GM21825 (cell line): ENCODE data around the gene ZNRF3.
"Not testable (repeated sequence)": the region's sequence is repeated elsewhere in the genome, so short reads cannot be mapped to it uniquely, and the experiment has no call there.

Source experiments
- ATAC-seq: cut with Tn5 transposase; IDR thresholded peaks from one replicate; pipeline ENCODE4 v1.9.1; 2021; ENCODE audit warnings: mild to moderate bottlenecking, moderate library complexity; ENCODE audit not compliant: unreplicated experiment

Gene ZNRF3

GRCh38 chr22:29079218-29079901 is 196.0 kb downstream of the ZNRF3 start:
- ATAC-seq, result no peak

GRCh38 chr22:29080106-29080975 is 197.0 kb downstream of the ZNRF3 start:
- no peak for ATAC-seq

- ATAC-seq, result no peak
Measured at GRCh38 chr22:29081517-29082236, 198.3 kb downstream of the ZNRF3 start.

GRCh38 chr22:29082826-29083545 is 199.6 kb downstream of the ZNRF3 start:
- ATAC-seq, result no peak

GRCh38 chr22:29083576-29083932 is 200.2 kb downstream of the ZNRF3 start:
- ATAC-seq, result not testable (repeated sequence)

GRCh38 chr22:29083933-29084591 is 200.7 kb downstream of the ZNRF3 start:
- ATAC-seq, result no peak

- no peak for ATAC-seq
Measured at GRCh38 chr22:29087012-29087411, 203.6 kb downstream of the ZNRF3 start.

- no peak for ATAC-seq
Measured at GRCh38 chr22:29088809-29089208, 205.4 kb downstream of the ZNRF3 start.

GRCh38 chr22:29089507-29089906 is 206.1 kb downstream of the ZNRF3 start:
- no peak for ATAC-seq

- no peak for ATAC-seq
Measured at GRCh38 chr22:29090039-29090438, 206.7 kb downstream of the ZNRF3 start.

- no peak for ATAC-seq
Measured at GRCh38 chr22:29092243-29092642, 208.9 kb downstream of the ZNRF3 start.

- no peak for ATAC-seq
Measured at GRCh38 chr22:29093030-29093429, 209.7 kb downstream of the ZNRF3 start.

GRCh38 chr22:29093501-29094300 is 210.3 kb downstream of the ZNRF3 start:
- ATAC-seq, result no peak

GRCh38 chr22:29095459-29095858 is 212.1 kb downstream of the ZNRF3 start:
- no peak for ATAC-seq

- ATAC-seq, result no peak
Measured at GRCh38 chr22:29096736-29097669, 213.6 kb downstream of the ZNRF3 start.

- no peak for ATAC-seq
Measured at GRCh38 chr22:29098296-29098695, 214.9 kb downstream of the ZNRF3 start.

- no peak for ATAC-seq
Measured at GRCh38 chr22:29102300-29102699, 218.9 kb downstream of the ZNRF3 start.

GRCh38 chr22:29103121-29103520 is 219.7 kb downstream of the ZNRF3 start:
- no peak for ATAC-seq

GRCh38 chr22:29105468-29105867 is 222.1 kb downstream of the ZNRF3 start:
- ATAC-seq, result no peak
